GM12878 (cell line): ENCODE results near the gene PPIP5K1.

Source experiments
- ATF7 ChIP-seq: fragments of 450-650 bp; IDR thresholded peaks from 2 replicates; pipeline ENCODE4 v1.6.1; 2016; ENCODE audit warnings: low read depth, mild to moderate bottlenecking
- BMI1 ChIP-seq: fragments of 450-650 bp; IDR thresholded peaks from 2 replicates; pipeline ENCODE4 v1.6.1; 2016; ENCODE audit warnings: mild to moderate bottlenecking, moderate library complexity, borderline replicate concordance
- SUPT20H ChIP-seq: IDR thresholded peaks from 2 replicates; pipeline ENCODE4 v1.6.1; 2011; ENCODE audit warnings: low read depth, mild to moderate bottlenecking, low read length, moderate library complexity, borderline replicate concordance; ENCODE audit not compliant: control insufficient read depth

- TF ChIP-seq SUPT20H (no peak), BMI1 (no peak), ATF7 (no peak)
Measured at GRCh38 chr15:43508421-43508820, 81.6 kb downstream of the PPIP5K1 start.
